ENCODE measurements around the gene DNAL1.
A peak's percentile ranks its signal among the peaks of the same experiment; 100 is the strongest.
"Not testable (repeated sequence)": the region's sequence is repeated elsewhere in the genome, so short reads cannot be mapped to it uniquely, and the experiment has no call there.

The DNAL1 gene

DNA sequence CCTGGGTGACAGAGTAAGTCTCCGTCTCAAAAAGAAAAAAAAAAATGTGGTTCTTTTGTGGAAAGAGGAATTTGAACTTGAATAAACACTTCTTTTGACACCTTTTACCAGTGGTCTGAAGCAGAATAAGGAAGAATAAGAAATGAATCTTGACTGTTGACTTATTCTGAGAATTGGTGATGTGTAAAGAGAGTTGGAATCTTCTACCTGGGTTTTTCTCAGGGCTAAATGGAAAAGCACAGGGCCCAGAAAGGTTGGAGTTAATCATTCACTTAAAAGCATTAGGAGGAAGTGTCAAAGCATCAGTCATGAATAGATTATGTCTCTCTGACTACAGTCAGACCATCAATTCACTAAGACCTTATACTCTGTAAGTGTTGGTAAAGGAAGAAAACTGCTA lies 55.5 kb downstream of the DNAL1 start:
- Histone ChIP-seq H3K9me3 (ENCODE audit: control insufficient read depth, insufficient read depth, low read depth, low read length) (no peaks in the 10 kb centered on the region), H3K27ac (ENCODE audit: extremely low read depth, low read depth, low read length) (no peak overlapping the region), H3K36me3 (ENCODE audit: control insufficient read depth in 2 of 2, insufficient read depth in 1 of 2, low read length in 2 of 2) (peaks cover 0 to 4% of the 10 kb centered on the region in 2 experiments; a peak in 2 of 3 replicates), H3K4me1 (ENCODE audit: control insufficient read depth, insufficient read depth, low read length) (peaks cover 5% of the 10 kb centered on the region; the same call in 1 of the 2 replicates), H3K4me3 (ENCODE audit: low read depth, low read length) (no peak overlapping the region)
- POLR2A ChIA-PET: no interaction called here
- CTCF ChIA-PET: no interaction called here
- TF ChIP-seq ZNF146 (tag by site-specific recombination; IDR thresholded peaks at IDR 0.05): no peak

DNA sequence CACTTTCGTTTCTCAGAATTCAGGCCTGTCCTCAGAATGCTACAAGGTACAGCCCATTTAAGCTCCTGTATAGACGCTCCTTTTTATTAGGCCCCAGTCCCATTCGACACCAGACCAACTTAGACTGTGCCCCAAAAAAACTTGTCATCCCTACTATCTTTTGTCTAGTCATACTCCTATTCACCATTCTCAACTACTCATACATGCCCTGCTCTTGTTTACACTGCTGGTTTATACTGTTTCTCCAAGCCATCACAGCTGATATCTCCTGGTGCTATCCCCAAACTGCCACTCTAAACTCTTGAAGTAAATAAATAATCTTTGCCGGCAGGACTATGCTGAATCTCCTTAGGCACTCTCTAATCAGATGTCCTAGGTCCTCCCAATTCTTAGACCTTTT lies 63.3 kb downstream of the DNAL1 start:
- H3K4me1 ChIP-seq (ENCODE audit: control insufficient read depth, insufficient read depth, low read length); H3K27ac ChIP-seq (ENCODE audit: extremely low read depth, low read depth, low read length); POLR2A ChIA-PET; H3K9me3 ChIP-seq (ENCODE audit: control insufficient read depth, insufficient read depth, low read depth, low read length); H3K4me3 ChIP-seq (ENCODE audit: low read depth, low read length); H3K36me3 ChIP-seq (ENCODE audit: control insufficient read depth in 2 of 2, insufficient read depth in 1 of 2, low read length in 2 of 2); CTCF ChIA-PET: not testable (repeated sequence)

DNA sequence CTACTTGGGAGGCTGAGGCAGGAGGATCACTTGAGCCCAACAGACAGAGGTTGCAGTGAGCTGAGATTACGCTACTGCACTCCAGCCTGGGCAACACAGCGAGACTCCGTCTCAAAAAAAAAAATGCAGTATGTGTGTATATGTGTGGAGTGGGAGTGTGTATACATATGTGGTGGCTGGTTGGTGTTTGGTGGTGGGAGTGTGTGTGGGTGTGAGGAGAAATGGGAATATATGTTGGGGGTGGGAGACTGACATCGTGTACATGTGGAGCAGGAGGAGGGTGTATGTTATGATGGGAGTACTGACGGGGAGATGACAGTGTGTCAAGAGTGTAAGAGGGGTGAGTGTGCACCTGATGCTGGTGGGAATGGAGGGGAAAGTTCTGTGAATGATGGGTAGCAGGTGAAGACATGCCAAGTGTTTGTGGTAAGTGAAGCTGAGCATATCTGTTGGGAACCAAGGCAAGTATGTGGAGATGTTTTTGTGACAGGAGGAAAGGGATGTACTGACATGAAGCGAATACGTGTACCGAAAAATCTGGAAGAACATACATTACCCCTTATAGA lies 65.2 kb downstream of the DNAL1 start:
- TF ChIP-seq ZNF121 (tag by site-specific recombination; IDR thresholded peaks at IDR 0.05) (peak; percentile 80; the same call in 1 of the 2 replicates), EGR2 (tag by site-specific recombination; IDR thresholded peaks at IDR 0.05; ENCODE audit: low read depth) (peak; percentile 99), PRDM1 (tag by site-specific recombination; IDR thresholded peaks at IDR 0.05) (peak; percentile 53; the same call in 1 of the 2 replicates), ZNF48 (tag by site-specific recombination; IDR thresholded peaks at IDR 0.05) (no peak), SETDB1 (IDR thresholded peaks at IDR 0.05; ENCODE audit: insufficient read length, low read length) (no peak), SCRT2 (tag by site-specific recombination; IDR thresholded peaks at IDR 0.05) (0 out of 2 replicates have a peak, but pooled peaks have one; percentile 17), ZNF10 (tag by site-specific recombination; IDR thresholded peaks at IDR 0.05) (peak; percentile 76; the same call in 1 of the 2 replicates), ZXDB (tag by site-specific recombination; IDR thresholded peaks at IDR 0.05) (no peak), ZNF433 (tag by site-specific recombination; IDR thresholded peaks at IDR 0.05; ENCODE audit: low read depth) (no peak), ZFHX2 (tag by site-specific recombination; conservative IDR thresholded peaks at IDR 0.05) (peak; percentile 100)
- TF ChIP-seq, protein P1, sequence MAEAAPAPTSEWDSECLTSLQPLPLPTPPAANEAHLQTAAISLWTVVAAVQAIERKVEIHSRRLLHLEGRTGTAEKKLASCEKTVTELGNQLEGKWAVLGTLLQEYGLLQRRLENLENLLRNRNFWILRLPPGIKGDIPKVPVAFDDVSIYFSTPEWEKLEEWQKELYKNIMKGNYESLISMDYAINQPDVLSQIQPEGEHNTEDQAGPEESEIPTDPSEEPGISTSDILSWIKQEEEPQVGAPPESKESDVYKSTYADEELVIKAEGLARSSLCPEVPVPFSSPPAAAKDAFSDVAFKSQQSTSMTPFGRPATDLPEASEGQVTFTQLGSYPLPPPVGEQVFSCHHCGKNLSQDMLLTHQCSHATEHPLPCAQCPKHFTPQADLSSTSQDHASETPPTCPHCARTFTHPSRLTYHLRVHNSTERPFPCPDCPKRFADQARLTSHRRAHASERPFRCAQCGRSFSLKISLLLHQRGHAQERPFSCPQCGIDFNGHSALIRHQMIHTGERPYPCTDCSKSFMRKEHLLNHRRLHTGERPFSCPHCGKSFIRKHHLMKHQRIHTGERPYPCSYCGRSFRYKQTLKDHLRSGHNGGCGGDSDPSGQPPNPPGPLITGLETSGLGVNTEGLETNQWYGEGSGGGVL (tag by site-specific recombination; IDR thresholded peaks at IDR 0.05): peak; percentile 46
- TF ChIP-seq, protein P2, sequence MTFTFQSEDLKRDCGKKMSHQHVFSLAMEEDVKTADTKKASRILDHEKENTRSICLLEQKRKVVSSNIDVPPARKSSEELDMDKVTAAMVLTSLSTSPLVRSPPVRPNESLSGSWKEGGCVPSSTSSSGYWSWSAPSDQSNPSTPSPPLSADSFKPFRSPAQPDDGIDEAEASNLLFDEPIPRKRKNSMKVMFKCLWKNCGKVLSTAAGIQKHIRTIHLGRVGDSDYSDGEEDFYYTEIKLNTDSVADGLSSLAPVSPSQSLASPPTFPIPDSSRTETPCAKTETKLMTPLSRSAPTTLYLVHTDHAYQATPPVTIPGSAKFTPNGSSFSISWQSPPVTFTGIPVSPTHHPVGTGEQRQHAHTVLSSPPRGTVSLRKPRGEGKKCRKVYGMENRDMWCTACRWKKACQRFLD (tag by site-specific recombination; IDR thresholded peaks at IDR 0.05): no peak
- TF ChIP-seq, protein P3, sequence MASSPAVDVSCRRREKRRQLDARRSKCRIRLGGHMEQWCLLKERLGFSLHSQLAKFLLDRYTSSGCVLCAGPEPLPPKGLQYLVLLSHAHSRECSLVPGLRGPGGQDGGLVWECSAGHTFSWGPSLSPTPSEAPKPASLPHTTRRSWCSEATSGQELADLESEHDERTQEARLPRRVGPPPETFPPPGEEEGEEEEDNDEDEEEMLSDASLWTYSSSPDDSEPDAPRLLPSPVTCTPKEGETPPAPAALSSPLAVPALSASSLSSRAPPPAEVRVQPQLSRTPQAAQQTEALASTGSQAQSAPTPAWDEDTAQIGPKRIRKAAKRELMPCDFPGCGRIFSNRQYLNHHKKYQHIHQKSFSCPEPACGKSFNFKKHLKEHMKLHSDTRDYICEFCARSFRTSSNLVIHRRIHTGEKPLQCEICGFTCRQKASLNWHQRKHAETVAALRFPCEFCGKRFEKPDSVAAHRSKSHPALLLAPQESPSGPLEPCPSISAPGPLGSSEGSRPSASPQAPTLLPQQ (tag by site-specific recombination; IDR thresholded peaks at IDR 0.05): no peak
- Histone ChIP-seq H3K36me3 (ENCODE audit: control insufficient read depth in 2 of 2, insufficient read depth in 1 of 2, low read length in 2 of 2) (peaks cover 0 to 4% of the 10 kb centered on the region in 2 experiments; a peak in 2 of 3 replicates), H3K9me3 (ENCODE audit: control insufficient read depth, insufficient read depth, low read depth, low read length) (no peaks in the 10 kb centered on the region), H3K4me1 (ENCODE audit: control insufficient read depth, insufficient read depth, low read length) (peaks cover 3% of the 10 kb centered on the region; the same call in 1 of the 2 replicates), H3K4me3 (ENCODE audit: low read depth, low read length) (no peak overlapping the region), H3K27ac (ENCODE audit: extremely low read depth, low read depth, low read length) (no peak overlapping the region)
- ChIA-PET POLR2A (no interaction called here), CTCF (interaction anchor here (0.9 to 1.4 kb wide), 2 partner anchors 10 to 48 kb away, joined by 3 to 6 read pairs; no protein-coding TSS in a partner anchor)

Data from HEK293 (cell line).